HG03469 (cell line): ENCODE measurements around the gene NPY5R.
A peak's percentile ranks its signal among the peaks of the same experiment; 100 is the strongest.

Experiments used
- ATAC-seq: cut with Tn5 transposase; IDR thresholded peaks from one replicate; pipeline ENCODE4 v1.9.1; 2021; ENCODE audit warnings: mild to moderate bottlenecking, moderate library complexity, moderate number of reproducible peaks; ENCODE audit not compliant: unreplicated experiment

Gene NPY5R

GRCh38 chr4:163343604-163344146 is at the start of gene NPY5R:
TSS of gene NPY5R (plus strand) at chr4:163343892. CDS start at chr4:163350274, 6,382 bp downstream.
- ATAC-seq, result no peak

- no peak for ATAC-seq
These were observed 48.6 kb upstream of the NPY5R start for GRCh38 chr4:163295138-163295537.

GRCh38 chr4:163300445-163300844 is 43.2 kb upstream of the NPY5R start:
- no peak for ATAC-seq

- no peak for ATAC-seq
These were observed 40.6 kb upstream of the NPY5R start for GRCh38 chr4:163303069-163303468.

GRCh38 chr4:163309466-163309865 is 34.2 kb upstream of the NPY5R start:
- ATAC-seq, result no peak

- no peak for ATAC-seq
These were observed 26.6 kb upstream of the NPY5R start for GRCh38 chr4:163317110-163317509.

- no peak for ATAC-seq
These were observed 12.6 kb upstream of the NPY5R start for GRCh38 chr4:163330916-163331628.

- ATAC-seq, result no peak
These were observed 11.9 kb upstream of the NPY5R start for GRCh38 chr4:163331629-163332376.

GRCh38 chr4:163332526-163333406 is 10.9 kb upstream of the NPY5R start, which contains the start of gene NPY1R:
TSS of gene NPY1R (minus strand) at chr4:163332596. CDS start at chr4:163326554, 6,042 bp downstream.
- ATAC-seq, result peak; percentile 59

- ATAC-seq, result no peak
These were observed 8.3 kb upstream of the NPY5R start for GRCh38 chr4:163335384-163335783.

GRCh38 chr4:163344147-163345125 is 744 bp downstream of the NPY5R start:
- no peak for ATAC-seq

- ATAC-seq, result no peak
These were observed 7.0 kb downstream of the NPY5R start for GRCh38 chr4:163350672-163351071.

GRCh38 chr4:163353054-163353453 is 9.4 kb downstream of the NPY5R start:
- no peak for ATAC-seq

GRCh38 chr4:163356104-163356503 is 12.4 kb downstream of the NPY5R start:
- ATAC-seq, result no peak

GRCh38 chr4:163367651-163368050 is 24.0 kb downstream of the NPY5R start:
- ATAC-seq, result no peak

GRCh38 chr4:163372029-163372428 is 28.3 kb downstream of the NPY5R start:
- no peak for ATAC-seq

GRCh38 chr4:163378661-163379060 is 35.0 kb downstream of the NPY5R start:
- no peak for ATAC-seq

GRCh38 chr4:163380703-163381102 is 37.0 kb downstream of the NPY5R start:
- ATAC-seq, result no peak

GRCh38 chr4:163382178-163382869 is 38.6 kb downstream of the NPY5R start:
- no peak for ATAC-seq
